Measurements from ENCODE around the gene AGAP4.
"Not testable (repeated sequence)": the region's sequence is repeated elsewhere in the genome, so short reads cannot be mapped to it uniquely, and the experiment has no call there.

The AGAP4 gene

GRCh38 chr10:45817912-45818311 lies 29.4 kb downstream of the AGAP4 start:
- Histone ChIP-seq H3K56ac (ENCODE audit: low read length) (no peak overlapping the region), H2BK15ac (replicated peaks; ENCODE audit: low read depth) (no peak overlapping the region), H3K36me3 (ENCODE audit: control insufficient read depth, insufficient read depth, low read length) (no peaks in the 10 kb centered on the region), H3K4me1 (ENCODE audit: control insufficient read depth, low read depth, low read length) (no peaks in the 10 kb centered on the region), H3K23ac (ENCODE audit: low read length) (no peak overlapping the region), H2BK5ac (ENCODE audit: low read length) (no peak overlapping the region), H3K4me2 (ENCODE audit: low read length) (no peak overlapping the region), H3K9ac (ENCODE audit: low read length) (no peak overlapping the region), H3K4ac (ENCODE audit: low read depth, low read length) (no peak overlapping the region), H3K27ac (ENCODE audit: low read depth, low read length) (no peak overlapping the region), H3K27me3 (ENCODE audit: insufficient read depth, low read length, poor library complexity) (no peaks in the 10 kb centered on the region), H3K79me1 (ENCODE audit: low read length) (no peaks in the 10 kb centered on the region), H3K4me3 (ENCODE audit: low read length) (no peak overlapping the region), H3K79me2 (ENCODE audit: control insufficient read depth, insufficient read depth, low read length) (no peaks in the 10 kb centered on the region), H2AK5ac (ENCODE audit: low read length) (no peak overlapping the region), H2BK120ac (ENCODE audit: low read depth, low read length) (no peak overlapping the region), H4K5ac (ENCODE audit: low read length) (no peak overlapping the region), H3K18ac (ENCODE audit: low read length) (no peak overlapping the region), H4K8ac (ENCODE audit: low read depth, low read length) (no peak overlapping the region)
- no CpG with 5 or more reads among the region's 3 CpGs for WGBS (ENCODE audit: extremely low coverage, insufficient coverage, low lambda C conversion rate)
- no peak for DNase-seq

- no peak overlapping the region for H4K8ac ChIP-seq (ENCODE audit: low read depth, low read length)
- no peaks in the 10 kb centered on the region for H3K79me1 ChIP-seq (ENCODE audit: low read length)
- H3K4me1 ChIP-seq (ENCODE audit: control insufficient read depth, low read depth, low read length), result no peaks in the 10 kb centered on the region
- H2BK5ac ChIP-seq (ENCODE audit: low read length), result no peak overlapping the region
- H3K79me2 ChIP-seq (ENCODE audit: control insufficient read depth, insufficient read depth, low read length), result no peaks in the 10 kb centered on the region
- H3K27me3 ChIP-seq (ENCODE audit: insufficient read depth, low read length, poor library complexity), result no peaks in the 10 kb centered on the region
- H4K5ac ChIP-seq (ENCODE audit: low read length), result no peak overlapping the region
- no peak overlapping the region for H3K18ac ChIP-seq (ENCODE audit: low read length)
- no peak overlapping the region for H3K27ac ChIP-seq (ENCODE audit: low read depth, low read length)
- no peak overlapping the region for H3K4me2 ChIP-seq (ENCODE audit: low read length)
- no peak overlapping the region for H3K23ac ChIP-seq (ENCODE audit: low read length)
- H3K9ac ChIP-seq (ENCODE audit: low read length), result no peak overlapping the region
- no CpG with 5 or more reads among the region's 7 CpGs for WGBS (ENCODE audit: extremely low coverage, insufficient coverage, low lambda C conversion rate)
- H2BK120ac ChIP-seq (ENCODE audit: low read depth, low read length), result no peak overlapping the region
- no peak overlapping the region for H3K4ac ChIP-seq (ENCODE audit: low read depth, low read length)
- no peak overlapping the region for H2AK5ac ChIP-seq (ENCODE audit: low read length)
- DNase-seq, result no peak
- H3K56ac ChIP-seq (ENCODE audit: low read length), result no peak overlapping the region
- no peak overlapping the region for H2BK15ac ChIP-seq (replicated peaks; ENCODE audit: low read depth)
- no peak overlapping the region for H3K4me3 ChIP-seq (ENCODE audit: low read length)
- H3K36me3 ChIP-seq (ENCODE audit: control insufficient read depth, insufficient read depth, low read length), result no peaks in the 10 kb centered on the region
These were observed 30.0 kb downstream of the AGAP4 start for GRCh38 chr10:45817130-45817859.

GRCh38 chr10:45814146-45814545 lies 33.2 kb downstream of the AGAP4 start:
- not testable (repeated sequence) for H3K79me2 ChIP-seq (ENCODE audit: control insufficient read depth, insufficient read depth, low read length); H4K8ac ChIP-seq (ENCODE audit: low read depth, low read length); H3K79me1 ChIP-seq (ENCODE audit: low read length); H3K27ac ChIP-seq (ENCODE audit: low read depth, low read length); H3K4me3 ChIP-seq (ENCODE audit: low read length); H3K56ac ChIP-seq (ENCODE audit: low read length); H3K36me3 ChIP-seq (ENCODE audit: control insufficient read depth, insufficient read depth, low read length); H3K23ac ChIP-seq (ENCODE audit: low read length); H2AK5ac ChIP-seq (ENCODE audit: low read length); H3K27me3 ChIP-seq (ENCODE audit: insufficient read depth, low read length, poor library complexity); H2BK15ac ChIP-seq (replicated peaks; ENCODE audit: low read depth); H3K4me1 ChIP-seq (ENCODE audit: control insufficient read depth, low read depth, low read length); H3K4me2 ChIP-seq (ENCODE audit: low read length); H3K4ac ChIP-seq (ENCODE audit: low read depth, low read length); H3K9ac ChIP-seq (ENCODE audit: low read length); H2BK120ac ChIP-seq (ENCODE audit: low read depth, low read length); H3K18ac ChIP-seq (ENCODE audit: low read length); H2BK5ac ChIP-seq (ENCODE audit: low read length); H4K5ac ChIP-seq (ENCODE audit: low read length)
- WGBS (ENCODE audit: extremely low coverage, insufficient coverage, low lambda C conversion rate), result no CpG with 5 or more reads among the region's 4 CpGs
- DNase-seq, result peak; percentile 73

- H4K5ac ChIP-seq (ENCODE audit: low read length); H3K4me1 ChIP-seq (ENCODE audit: control insufficient read depth, low read depth, low read length); H3K4me3 ChIP-seq (ENCODE audit: low read length); H3K23ac ChIP-seq (ENCODE audit: low read length); H3K79me2 ChIP-seq (ENCODE audit: control insufficient read depth, insufficient read depth, low read length); H2BK5ac ChIP-seq (ENCODE audit: low read length); H3K18ac ChIP-seq (ENCODE audit: low read length); H2BK120ac ChIP-seq (ENCODE audit: low read depth, low read length); H3K27ac ChIP-seq (ENCODE audit: low read depth, low read length); H3K27me3 ChIP-seq (ENCODE audit: insufficient read depth, low read length, poor library complexity); DNase-seq; H3K36me3 ChIP-seq (ENCODE audit: control insufficient read depth, insufficient read depth, low read length); H3K9ac ChIP-seq (ENCODE audit: low read length); H3K79me1 ChIP-seq (ENCODE audit: low read length); H2BK15ac ChIP-seq (replicated peaks; ENCODE audit: low read depth); H4K8ac ChIP-seq (ENCODE audit: low read depth, low read length); H3K4me2 ChIP-seq (ENCODE audit: low read length); H3K56ac ChIP-seq (ENCODE audit: low read length); H3K4ac ChIP-seq (ENCODE audit: low read depth, low read length); H2AK5ac ChIP-seq (ENCODE audit: low read length): not testable (repeated sequence)
- WGBS (ENCODE audit: extremely low coverage, insufficient coverage, low lambda C conversion rate), result no CpG with 5 or more reads among the region's 13 CpGs
These were observed 34.3 kb downstream of the AGAP4 start for GRCh38 chr10:45812959-45813358.

- Histone ChIP-seq H3K4ac (ENCODE audit: low read depth, low read length) (no peak overlapping the region), H3K4me1 (ENCODE audit: control insufficient read depth, low read depth, low read length) (no peaks in the 10 kb centered on the region), H3K23ac (ENCODE audit: low read length) (no peak overlapping the region), H2BK120ac (ENCODE audit: low read depth, low read length) (no peak overlapping the region), H3K27ac (ENCODE audit: low read depth, low read length) (no peak overlapping the region), H3K56ac (ENCODE audit: low read length) (no peak overlapping the region), H2AK5ac (ENCODE audit: low read length) (no peak overlapping the region), H3K9ac (ENCODE audit: low read length) (no peak overlapping the region), H3K18ac (ENCODE audit: low read length) (no peak overlapping the region), H2BK15ac (replicated peaks; ENCODE audit: low read depth) (no peak overlapping the region), H3K79me2 (ENCODE audit: control insufficient read depth, insufficient read depth, low read length) (no peaks in the 10 kb centered on the region), H3K36me3 (ENCODE audit: control insufficient read depth, insufficient read depth, low read length) (no peaks in the 10 kb centered on the region), H2BK5ac (ENCODE audit: low read length) (no peak overlapping the region), H3K4me2 (ENCODE audit: low read length) (no peak overlapping the region), H3K4me3 (ENCODE audit: low read length) (no peak overlapping the region), H4K5ac (ENCODE audit: low read length) (no peak overlapping the region), H3K79me1 (ENCODE audit: low read length) (no peaks in the 10 kb centered on the region), H3K27me3 (ENCODE audit: insufficient read depth, low read length, poor library complexity) (no peaks in the 10 kb centered on the region), H4K8ac (ENCODE audit: low read depth, low read length) (no peak overlapping the region)
- no CpG with 5 or more reads among the region's 6 CpGs for WGBS (ENCODE audit: extremely low coverage, insufficient coverage, low lambda C conversion rate)
- DNase-seq, result no peak
These were observed 36.2 kb downstream of the AGAP4 start for GRCh38 chr10:45811075-45811474.

GRCh38 chr10:45809837-45810236 lies 37.5 kb downstream of the AGAP4 start:
- Histone ChIP-seq H3K36me3 (ENCODE audit: control insufficient read depth, insufficient read depth, low read length) (no peaks in the 10 kb centered on the region), H2BK120ac (ENCODE audit: low read depth, low read length) (no peak overlapping the region), H2AK5ac (ENCODE audit: low read length) (no peak overlapping the region), H3K9ac (ENCODE audit: low read length) (no peak overlapping the region), H3K27me3 (ENCODE audit: insufficient read depth, low read length, poor library complexity) (no peaks in the 10 kb centered on the region), H4K5ac (ENCODE audit: low read length) (no peak overlapping the region), H3K79me1 (ENCODE audit: low read length) (no peaks in the 10 kb centered on the region), H3K79me2 (ENCODE audit: control insufficient read depth, insufficient read depth, low read length) (no peaks in the 10 kb centered on the region), H3K4ac (ENCODE audit: low read depth, low read length) (no peak overlapping the region), H3K4me2 (ENCODE audit: low read length) (no peak overlapping the region), H3K56ac (ENCODE audit: low read length) (no peak overlapping the region), H2BK5ac (ENCODE audit: low read length) (no peak overlapping the region), H3K18ac (ENCODE audit: low read length) (no peak overlapping the region), H3K4me3 (ENCODE audit: low read length) (no peak overlapping the region), H3K27ac (ENCODE audit: low read depth, low read length) (no peak overlapping the region), H4K8ac (ENCODE audit: low read depth, low read length) (no peak overlapping the region), H3K4me1 (ENCODE audit: control insufficient read depth, low read depth, low read length) (no peaks in the 10 kb centered on the region), H2BK15ac (replicated peaks; ENCODE audit: low read depth) (no peak overlapping the region), H3K23ac (ENCODE audit: low read length) (no peak overlapping the region)
- no CpG with 5 or more reads among the region's 4 CpGs for WGBS (ENCODE audit: extremely low coverage, insufficient coverage, low lambda C conversion rate)
- DNase-seq, result peak; percentile 30

Measured in mesendoderm (in vitro differentiated cells).